PFSK-1 (cell line): ENCODE results near the gene KRTAP4-4.

Experiments used
- FOXP2 ChIP-seq: optimal IDR thresholded peaks from 2 replicates; pipeline ENCODE3; 2011; ENCODE audit warnings: borderline replicate concordance, control low read depth, inconsistent platforms; ENCODE audit not compliant: insufficient read depth; ENCODE audit errors: extremely low read length, extremely low read depth
- POLR2AphosphoS5 ChIP-seq: IDR thresholded peaks from 2 replicates; pipeline ENCODE4 v1.6.1; 2012; ENCODE audit warnings: low read depth, mild to moderate bottlenecking, control low read depth, low read length, moderate library complexity
- REST ChIP-seq, 2 experiments: IDR thresholded peaks; 2 replicates each; pipeline versions ENCODE4 v1.6.1 to v1.8.0; 2011 to 2012; ENCODE audit warnings: low read depth in 2 of 2, low read length in 2 of 2, control low read depth in 1 of 2, inconsistent platforms in 1 of 2, mild to moderate bottlenecking in 1 of 2, moderate library complexity in 1 of 2; ENCODE audit not compliant: insufficient read depth in 1 of 2
- SIN3A ChIP-seq: IDR thresholded peaks from 2 replicates; pipeline ENCODE4 v1.6.1; 2012; ENCODE audit warnings: mild to moderate bottlenecking, low read length, moderate library complexity, borderline replicate concordance; ENCODE audit not compliant: insufficient read depth
- TAF1 ChIP-seq: IDR thresholded peaks from 2 replicates; pipeline ENCODE4 v1.6.1; 2012; ENCODE audit warnings: low read length, control low read depth, borderline replicate concordance; ENCODE audit not compliant: insufficient read depth

The KRTAP4-4 gene

GRCh38 chr17:41167561-41167960 is 7.0 kb upstream of the KRTAP4-4 start:
- no peak for TF ChIP-seq SIN3A
- no peak for TF ChIP-seq POLR2AphosphoS5
- no peak for TF ChIP-seq REST (IDR thresholded peaks at IDR 0.05; ENCODE audit: insufficient read depth in 1 of 2, low read depth in 2 of 2, low read length in 2 of 2)
- TF ChIP-seq TAF1, result no peak
- TF ChIP-seq FOXP2, result no peak

GRCh38 chr17:41163828-41164227 is 3.3 kb upstream of the KRTAP4-4 start:
- TF ChIP-seq POLR2AphosphoS5 (no peak), SIN3A (no peak), TAF1 (no peak), FOXP2 (no peak), REST (IDR thresholded peaks at IDR 0.05; ENCODE audit: insufficient read depth in 1 of 2, low read depth in 2 of 2, low read length in 2 of 2) (no peak)

GRCh38 chr17:41153856-41154255 is 6.7 kb downstream of the KRTAP4-4 start:
- no peak for TF ChIP-seq POLR2AphosphoS5
- TF ChIP-seq TAF1, result no peak
- TF ChIP-seq REST (IDR thresholded peaks at IDR 0.05; ENCODE audit: insufficient read depth in 1 of 2, low read depth in 2 of 2, low read length in 2 of 2), result no peak
- no peak for TF ChIP-seq SIN3A
- no peak for TF ChIP-seq FOXP2

- TF ChIP-seq TAF1, result no peak
- no peak for TF ChIP-seq SIN3A
- TF ChIP-seq FOXP2, result no peak
- TF ChIP-seq REST (IDR thresholded peaks at IDR 0.05; ENCODE audit: insufficient read depth in 1 of 2, low read depth in 2 of 2, low read length in 2 of 2), result no peak
- TF ChIP-seq POLR2AphosphoS5, result no peak
Measured at GRCh38 chr17:41151525-41151924, 9.0 kb downstream of the KRTAP4-4 start.

GRCh38 chr17:41150026-41150425 is 10.5 kb downstream of the KRTAP4-4 start:
- TF ChIP-seq FOXP2 (no peak), POLR2AphosphoS5 (no peak), SIN3A (no peak), REST (IDR thresholded peaks at IDR 0.05; ENCODE audit: insufficient read depth in 1 of 2, low read depth in 2 of 2, low read length in 2 of 2) (no peak), TAF1 (no peak)
